A673 (cell line): ENCODE data around the gene ANKRD13D.

Experiments used
- EZH2 ChIP-seq: fragments of 200-600 bp; sonication (generic); IDR thresholded peaks from 2 replicates; pipeline ENCODE4 v1.6.1; 2017; ENCODE audit warnings: borderline replicate concordance, low read depth, mild to moderate bottlenecking, mixed read lengths, antibody characterized with exemption, low read length; ENCODE audit not compliant: poor library complexity, severe bottlenecking
- TF ChIP-seq, protein P1 (sequence below): fragments of 300-800, 200-600 bp; sonication (generic); conservative IDR thresholded peaks from 2 replicates; pipeline ENCODE4 v1.5.1; 2017; ENCODE audit warnings: low read depth, mild to moderate bottlenecking, antibody characterized with exemption, low read length, moderate library complexity, mixed read lengths

DNA sequence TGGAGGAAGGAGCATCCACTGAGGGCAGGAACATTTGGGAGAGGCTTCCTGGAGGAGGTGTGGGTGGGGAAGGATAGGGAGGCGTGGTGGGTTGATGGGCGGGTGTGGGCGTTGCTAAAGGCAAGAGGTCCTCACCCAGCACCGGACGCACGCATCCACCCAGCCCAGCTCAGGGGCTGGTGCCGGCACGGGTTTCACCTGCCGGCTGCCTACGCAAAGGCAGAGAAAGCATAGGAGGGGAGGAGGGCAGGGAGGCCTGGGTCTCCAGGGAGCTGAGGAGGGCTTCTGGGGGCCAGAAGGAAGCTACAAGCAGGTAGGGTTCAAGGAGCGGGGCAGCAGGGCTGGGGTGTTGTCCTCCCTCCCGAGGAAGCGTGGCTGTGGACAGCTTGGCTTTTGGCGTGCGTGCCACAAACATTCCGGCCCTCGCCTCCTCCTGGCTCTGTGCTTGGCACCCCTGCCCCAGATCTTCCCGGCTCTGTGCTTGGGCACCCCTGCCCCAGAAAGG lies 22.0 kb downstream of the ANKRD13D start:
- TF ChIP-seq, protein P1, sequence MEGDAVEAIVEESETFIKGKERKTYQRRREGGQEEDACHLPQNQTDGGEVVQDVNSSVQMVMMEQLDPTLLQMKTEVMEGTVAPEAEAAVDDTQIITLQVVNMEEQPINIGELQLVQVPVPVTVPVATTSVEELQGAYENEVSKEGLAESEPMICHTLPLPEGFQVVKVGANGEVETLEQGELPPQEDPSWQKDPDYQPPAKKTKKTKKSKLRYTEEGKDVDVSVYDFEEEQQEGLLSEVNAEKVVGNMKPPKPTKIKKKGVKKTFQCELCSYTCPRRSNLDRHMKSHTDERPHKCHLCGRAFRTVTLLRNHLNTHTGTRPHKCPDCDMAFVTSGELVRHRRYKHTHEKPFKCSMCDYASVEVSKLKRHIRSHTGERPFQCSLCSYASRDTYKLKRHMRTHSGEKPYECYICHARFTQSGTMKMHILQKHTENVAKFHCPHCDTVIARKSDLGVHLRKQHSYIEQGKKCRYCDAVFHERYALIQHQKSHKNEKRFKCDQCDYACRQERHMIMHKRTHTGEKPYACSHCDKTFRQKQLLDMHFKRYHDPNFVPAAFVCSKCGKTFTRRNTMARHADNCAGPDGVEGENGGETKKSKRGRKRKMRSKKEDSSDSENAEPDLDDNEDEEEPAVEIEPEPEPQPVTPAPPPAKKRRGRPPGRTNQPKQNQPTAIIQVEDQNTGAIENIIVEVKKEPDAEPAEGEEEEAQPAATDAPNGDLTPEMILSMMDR: no peak
- no peak for TF ChIP-seq EZH2
